K562 (cell line): ENCODE measurements around the gene PHLDB1. TPM values are rescaled to one million over a fixed set of nuclear protein-coding genes. Genes with fewer than 3 reads are reported as not detected.

Experiments used
- ATAC-seq: fragments of 200-7000 bp; cut with Tn5 transposase; 3 replicates; pipeline ENCODE4 v1.9.1; 2020; ENCODE audit warnings: moderate library complexity
- BruUV-seq: library from RNA; stranded (reverse); fragments of 400-500 nt; replicated peaks from 2 replicates; lab custom pipeline; 2021; lab: Mats Ljungman, UMichigan
- CTCF ChIA-PET: fragments of 300-600 bp; formaldehyde crosslinking; extraction: SDS; loops from one replicate; lab custom pipeline; 2021; ENCODE audit warnings: low intra/inter-chr PET ratio; lab: Yijun Ruan, JAX
- POLR2A ChIA-PET: fragments of 300-600, 350-650 bp; sonication (Branson Sonifier 250); formaldehyde crosslinking; extraction: SDS; loops from one replicate; lab custom pipeline; 2021; ENCODE audit warnings: antibody characterized with exemption, inconsistent platforms; lab: Yijun Ruan, JAX
- DNase-seq, 4 experiments: peaks; one replicate each; pipeline versions ENCODE4 v3.0.0 to v3.0.0-alpha.2; 2011 to 2018; ENCODE audit warnings: low spot score in 3 of 4, mixed read lengths in 3 of 4; ENCODE audit errors: extremely low read depth in 1 of 4
- FAIRE-seq: peaks from 2 replicates; lab custom pipeline; 2011; peaks lifted over from hg19 to GRCh38; lab: Jason Lieb, UNC
- H2AFZ ChIP-seq: 2 replicates; pipeline ENCODE4 v1.6.0; 2011; ENCODE audit warnings: low read depth, low read length, control low read depth, inconsistent platforms
- H3K27ac ChIP-seq: fragments of 200-600 bp; 3 replicates; pipeline ENCODE4 v1.8.0; 2011; ENCODE audit warnings: low read depth, mild to moderate bottlenecking, control low read depth, inconsistent platforms, low read length, moderate library complexity, mixed read lengths; ENCODE audit errors: extremely low read depth
- H3K27me3 ChIP-seq, 2 experiments: fragments of 300-600 bp in 1 of 2; 2 replicates in 1 of 2; 3 replicates in 1 of 2; pipeline versions ENCODE4 v1.6.0 to v1.8.0; 2011; ENCODE audit warnings: inconsistent platforms in 2 of 2, low read length in 2 of 2, mild to moderate bottlenecking in 1 of 2, mixed read lengths in 1 of 2, moderate library complexity in 1 of 2; ENCODE audit not compliant: control insufficient read depth in 2 of 2, insufficient read depth in 2 of 2
- H3K36me3 ChIP-seq: fragments of 300-600 bp; 3 replicates; pipeline ENCODE4 v1.8.0; 2011; ENCODE audit warnings: mild to moderate bottlenecking, low read length, inconsistent platforms; ENCODE audit not compliant: control insufficient read depth, insufficient read depth
- H3K4me1 ChIP-seq, 2 experiments: fragments of 200-600 bp in 1 of 2; replicated peaks in 1 of 2; 2 replicates in 1 of 2; 3 replicates in 1 of 2; pipeline versions ENCODE4 v1.5.1 to v1.8.0; 2011; ENCODE audit warnings: inconsistent platforms in 2 of 2, low read length in 2 of 2, mild to moderate bottlenecking in 1 of 2, mixed read lengths in 1 of 2, moderate library complexity in 1 of 2; ENCODE audit not compliant: control insufficient read depth in 2 of 2, insufficient read depth in 2 of 2
- H3K4me2 ChIP-seq: 2 replicates; pipeline ENCODE4 v1.6.1; 2011; ENCODE audit warnings: low read length, control low read depth, inconsistent platforms, mixed read lengths; ENCODE audit not compliant: insufficient read depth
- H3K4me3 ChIP-seq: fragments of 200-600 bp; sonication (generic), shearing (Covaris generic); 2 replicates; pipeline ENCODE4 v1.5.1; 2016; ENCODE audit warnings: control low read depth, inconsistent platforms
- H3K79me2 ChIP-seq: fragments of 200-600 bp; 3 replicates; pipeline ENCODE4 v1.8.0; 2011; ENCODE audit warnings: low read length, inconsistent platforms; ENCODE audit not compliant: control insufficient read depth, insufficient read depth
- H3K9ac ChIP-seq, 2 experiments: 2 replicates each; pipeline versions ENCODE4 v1.6.0 to v1.6.1; 2011; ENCODE audit warnings: low read depth in 2 of 2, low read length in 2 of 2, control low read depth in 1 of 2, inconsistent platforms in 1 of 2, mild to moderate bottlenecking in 1 of 2, mixed read lengths in 1 of 2; ENCODE audit not compliant: insufficient read depth in 1 of 2
- H3K9me1 ChIP-seq: one replicate; pipeline ENCODE4 v1.6.0; 2011; ENCODE audit warnings: inconsistent platforms, mild to moderate bottlenecking, low read length, moderate library complexity; ENCODE audit not compliant: control insufficient read depth, insufficient read depth
- H3K9me3 ChIP-seq: replicated peaks from 2 replicates; pipeline ENCODE4 v1.5.1; 2011; ENCODE audit warnings: low read depth, low read length, inconsistent platforms; ENCODE audit not compliant: control insufficient read depth, insufficient read depth
- H4K20me1 ChIP-seq: replicated peaks from 2 replicates; pipeline ENCODE4 v1.6.1; 2011; ENCODE audit warnings: low read length, inconsistent platforms, mixed read lengths; ENCODE audit not compliant: control insufficient read depth, insufficient read depth
- CAMTA2 ChIP-seq: fragments of 250-450 bp; sonication (Bioruptor Pico); conservative IDR thresholded peaks from 2 replicates; pipeline ENCODE4 v1.5.1; 2022
- COPS2 ChIP-seq: fragments of 450-650 bp; conservative IDR thresholded peaks from 2 replicates; pipeline ENCODE4 v1.6.1; 2016; ENCODE audit warnings: mild to moderate bottlenecking, moderate library complexity
- FOXM1 ChIP-seq, 2 experiments: fragments of 450-650 bp in 1 of 2; sonication (generic) in 1 of 2; formaldehyde crosslinking in 1 of 2; IDR thresholded peaks; 2 replicates each; pipeline versions ENCODE4 v1.6.1 to v1.9.0; 2017 to 2022; ENCODE audit warnings: low read depth in 2 of 2, mild to moderate bottlenecking in 2 of 2, missing genetic modification reagents in 1 of 2, moderate library complexity in 1 of 2
- GTF2E2 ChIP-seq: fragments of 200-800 bp; sonication (Bioruptor generic); IDR thresholded peaks from 2 replicates; pipeline ENCODE4 v1.6.1; 2016; ENCODE audit warnings: missing genetic modification characterization, missing compliant biosample characterization
- HIVEP1 ChIP-seq: fragments of 250-450 bp; sonication (Bioruptor Pico); IDR thresholded peaks from 2 replicates; pipeline ENCODE4 v1.4.0; 2020; ENCODE audit warnings: mild to moderate bottlenecking
- MYBL2 ChIP-seq, 2 experiments: fragments of 450-650 bp in 1 of 2; sonication (generic) in 1 of 2; formaldehyde crosslinking in 1 of 2; IDR thresholded peaks; 2 replicates each; pipeline versions ENCODE4 v1.6.1 to v1.8.1; 2017 to 2022; ENCODE audit warnings: borderline replicate concordance in 1 of 2, inconsistent platforms in 1 of 2, low read depth in 1 of 2, mild to moderate bottlenecking in 1 of 2, missing genetic modification reagents in 1 of 2, moderate library complexity in 1 of 2
- NCOA6 ChIP-seq: fragments of 450-650 bp; IDR thresholded peaks from 2 replicates; pipeline ENCODE4 v1.6.1; 2017; ENCODE audit warnings: mild to moderate bottlenecking
- NUFIP1 ChIP-seq: fragments of 450-650 bp; IDR thresholded peaks from 2 replicates; pipeline ENCODE4 v1.6.1; 2018; ENCODE audit not compliant: partially characterized antibody
- SETDB1 ChIP-seq: IDR thresholded peaks from one replicate; pipeline ENCODE4 v1.6.1; 2012; ENCODE audit warnings: low read length, control low read depth, inconsistent platforms
- SMAD4 ChIP-seq: fragments of 250-450 bp; sonication (Bioruptor Pico); conservative IDR thresholded peaks from 2 replicates; pipeline ENCODE4 v1.8.0; 2021; ENCODE audit warnings: inconsistent platforms, mild to moderate bottlenecking, moderate library complexity
- SMARCC2 ChIP-seq: fragments of 450-650 bp; IDR thresholded peaks from 2 replicates; pipeline ENCODE4 v1.6.1; 2017; ENCODE audit warnings: antibody characterized with exemption, moderate library complexity, mild to moderate bottlenecking, low read depth
- THRAP3 ChIP-seq: fragments of 450-650 bp; IDR thresholded peaks from 2 replicates; pipeline ENCODE4 v1.6.1; 2016; ENCODE audit warnings: mild to moderate bottlenecking, inconsistent platforms, borderline replicate concordance
- XRCC5 ChIP-seq: fragments of 200-400 bp; formaldehyde crosslinking; IDR thresholded peaks from 2 replicates; pipeline ENCODE4 v1.6.1; 2017; ENCODE audit warnings: low read depth, mild to moderate bottlenecking, low read length
- ZNF263 ChIP-seq: sonication (generic); formaldehyde crosslinking; IDR thresholded peaks from 2 replicates; pipeline ENCODE4 v1.8.0; 2022; ENCODE audit warnings: mild to moderate bottlenecking, missing genetic modification reagents, borderline replicate concordance
- ZNF311 ChIP-seq: fragments of 250-450 bp; sonication (Bioruptor Pico); IDR thresholded peaks from 2 replicates; pipeline ENCODE4 v1.4.0; 2020; ENCODE audit warnings: mild to moderate bottlenecking, moderate library complexity
- ZNF644 ChIP-seq: fragments of 200-800 bp; sonication (Bioruptor generic); IDR thresholded peaks from 2 replicates; pipeline ENCODE4 v1.6.1; 2016; ENCODE audit warnings: low read depth, missing genetic modification characterization, missing compliant biosample characterization
- ZNF77 ChIP-seq: fragments of 250-450 bp; sonication (Bioruptor Pico); IDR thresholded peaks from 2 replicates; pipeline ENCODE4 v1.5.0; 2020
- WGBS: fragments of 100-300 bp; shearing (Covaris generic); methylation state at CpG from one replicate; pipeline ENCODE4 v1.1.6; 2016; ENCODE audit warnings: low coverage, mixed read lengths; ENCODE audit not compliant: insufficient coverage; ENCODE audit errors: missing lambda C conversion rate; 5-methylcytosine and 5-hydroxymethylcytosine counted together
- in situ Hi-C: fragments of 300-500 bp; cut with MboI; formaldehyde crosslinking; loops from 4 replicates; pipeline ENCODE4 v1.15.0; 2018; ENCODE audit warnings: inconsistent platforms, mixed read lengths
- intact Hi-C: fragments of 100-400 bp; cut with micrococcal nuclease; formaldehyde crosslinking; loops from 2 replicates; pipeline ENCODE4 v1.14.2; 2022
- polyA plus RNA-seq, 8 experiments: library from polyadenylated mRNA; depleted of rRNA in 4 of 8; stranded (reverse) in 5 of 8; unstranded in 3 of 8; fragments of >200 nt; fragmentation: Nextera tagmentation in 2 of 8; fragmentation: Illumina TruSeq in 1 of 8; extraction: Ambion mirVana in 2 of 8; extraction: Trizol in 1 of 8; gene quantifications; 2 replicates each; pipeline versions ENCODE4 v1.2.1 to v1.2.3, GENCODE V29; 2011 to 2014; ENCODE audit warnings: inconsistent platforms in 1 of 8, missing spikeins in 1 of 8
- total RNA-seq, 7 experiments: library from RNA; depleted of rRNA in 6 of 7; stranded (reverse); fragments of >200 nt in 6 of 7; fragmentation: Illumina TruSeq in 2 of 7; extraction: Trizol in 2 of 7; gene quantifications; 2 replicates each; pipeline versions ENCODE4 v1.2.1 to v1.2.3, GENCODE V29; 2011 to 2021; ENCODE audit warnings: low replicate concordance in 1 of 7
- TF ChIP-seq, protein P1 (sequence below): fragments of 250-450 bp; sonication (Bioruptor Pico); IDR thresholded peaks from 2 replicates; pipeline ENCODE4 v1.5.0; 2022; ENCODE audit warnings: mild to moderate bottlenecking
- TF ChIP-seq, protein P2 (sequence below): fragments of 450-650 bp; formaldehyde crosslinking; IDR thresholded peaks from 2 replicates; pipeline ENCODE4 v1.4.0; 2022; ENCODE audit warnings: missing genetic modification characterization

The PHLDB1 gene
- total and polyA plus RNA-seq, 9 of the 15 experiments (the other 6 are each of a cell fraction or from before 2014, with no cell fraction given) = 2.0 to 28.7 (median 16.2) TPM

DNA sequence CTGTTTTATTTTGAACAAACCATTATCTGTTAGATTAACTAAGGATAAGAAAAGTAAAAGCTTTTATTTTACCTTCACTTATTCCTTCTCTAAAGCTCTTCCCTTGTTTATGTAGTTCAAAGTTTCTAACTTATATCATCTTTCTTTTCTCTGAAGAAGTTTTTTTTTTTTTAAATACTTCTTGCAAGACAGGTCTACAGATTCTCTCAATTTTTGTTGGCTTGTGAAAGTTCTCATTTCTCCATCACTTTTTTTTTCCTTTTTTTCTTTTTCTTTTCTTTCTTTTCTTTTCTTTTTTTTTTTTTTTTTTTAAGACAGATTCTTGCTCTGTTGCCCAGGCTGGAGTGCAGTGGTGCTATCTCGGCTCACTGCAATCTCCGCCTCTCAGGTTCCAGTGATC lies 76.8 kb downstream of the PHLDB1 start:
- no peak overlapping the region for H3K9ac ChIP-seq
- intact Hi-C loops = no loop called here
- ATAC-seq = no peak

More for the DNA sequence above, 76.8 kb downstream of the PHLDB1 start:
- ChIA-PET POLR2A (interaction anchor here (0.7 kb wide), 1 partner anchor 79 kb away, joined by 5 read pairs; no protein-coding TSS in a partner anchor), CTCF (interaction anchor here (0.6 kb wide), 1 partner anchor 112 kb away, joined by 3 read pairs; no protein-coding TSS in a partner anchor)
- no peak overlapping the region for H2AFZ ChIP-seq
- in situ Hi-C loops = no loop called here
- H3K4me2 ChIP-seq = no peak overlapping the region
- no peaks in the 10 kb centered on the region for H3K9me1 ChIP-seq
- BruUV-seq = no TSS peak
- H3K27me3 ChIP-seq = no peaks in the 10 kb centered on the region
- 50% methylated on average over 2 of the region's 2 CpGs for WGBS
- no peaks in the 10 kb centered on the region for H3K36me3 ChIP-seq
- H3K4me1 ChIP-seq = peaks cover under 1 to 15% of the 10 kb centered on the region in 2 experiments; a peak in 3 of 5 replicates
- no peak for DNase-seq
- no peak for FAIRE-seq
- H3K79me2 ChIP-seq = no peaks in the 10 kb centered on the region
- TF ChIP-seq ZNF77 (CRISPR knock-in tag) (no peak), MYBL2 (IDR thresholded peaks at IDR 0.05; ENCODE audit: low read depth) (no peak), MYBL2 (CRISPR knock-in tag; IDR thresholded peaks at IDR 0.05; ENCODE audit: borderline replicate concordance) (no peak), CAMTA2 (CRISPR knock-in tag) (no peak), NCOA6 (no peak), GTF2E2 (no peak), COPS2 (no peak), SETDB1 (no peak), FOXM1 (IDR thresholded peaks at IDR 0.05; ENCODE audit: low read depth) (no peak), FOXM1 (CRISPR knock-in tag; IDR thresholded peaks at IDR 0.05; ENCODE audit: low read depth) (no peak), HIVEP1 (CRISPR knock-in tag) (no peak), ZNF311 (CRISPR knock-in tag) (no peak), THRAP3 (no peak), ZNF263 (no peak), SMARCC2 (no peak), XRCC5 (no peak), ZNF644 (tag) (no peak), NUFIP1 (no peak), SMAD4 (CRISPR knock-in tag) (no peak)
- TF ChIP-seq, protein P1, sequence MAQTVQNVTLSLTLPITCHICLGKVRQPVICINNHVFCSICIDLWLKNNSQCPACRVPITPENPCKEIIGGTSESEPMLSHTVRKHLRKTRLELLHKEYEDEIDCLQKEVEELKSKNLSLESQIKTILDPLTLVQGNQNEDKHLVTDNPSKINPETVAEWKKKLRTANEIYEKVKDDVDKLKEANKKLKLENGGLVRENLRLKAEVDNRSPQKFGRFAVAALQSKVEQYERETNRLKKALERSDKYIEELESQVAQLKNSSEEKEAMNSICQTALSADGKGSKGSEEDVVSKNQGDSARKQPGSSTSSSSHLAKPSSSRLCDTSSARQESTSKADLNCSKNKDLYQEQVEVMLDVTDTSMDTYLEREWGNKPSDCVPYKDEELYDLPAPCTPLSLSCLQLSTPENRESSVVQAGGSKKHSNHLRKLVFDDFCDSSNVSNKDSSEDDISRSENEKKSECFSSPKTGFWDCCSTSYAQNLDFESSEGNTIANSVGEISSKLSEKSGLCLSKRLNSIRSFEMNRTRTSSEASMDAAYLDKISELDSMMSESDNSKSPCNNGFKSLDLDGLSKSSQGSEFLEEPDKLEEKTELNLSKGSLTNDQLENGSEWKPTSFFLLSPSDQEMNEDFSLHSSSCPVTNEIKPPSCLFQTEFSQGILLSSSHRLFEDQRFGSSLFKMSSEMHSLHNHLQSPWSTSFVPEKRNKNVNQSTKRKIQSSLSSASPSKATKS (CRISPR knock-in tag) = no peak
- TF ChIP-seq, protein P2, sequence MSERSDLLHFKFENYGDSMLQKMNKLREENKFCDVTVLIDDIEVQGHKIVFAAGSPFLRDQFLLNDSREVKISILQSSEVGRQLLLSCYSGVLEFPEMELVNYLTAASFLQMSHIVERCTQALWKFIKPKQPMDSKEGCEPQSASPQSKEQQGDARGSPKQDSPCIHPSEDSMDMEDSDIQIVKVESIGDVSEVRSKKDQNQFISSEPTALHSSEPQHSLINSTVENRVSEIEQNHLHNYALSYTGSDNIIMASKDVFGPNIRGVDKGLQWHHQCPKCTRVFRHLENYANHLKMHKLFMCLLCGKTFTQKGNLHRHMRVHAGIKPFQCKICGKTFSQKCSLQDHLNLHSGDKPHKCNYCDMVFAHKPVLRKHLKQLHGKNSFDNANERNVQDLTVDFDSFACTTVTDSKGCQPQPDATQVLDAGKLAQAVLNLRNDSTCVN (CRISPR knock-in tag) = no peak
- H3K9me3 ChIP-seq = no peaks in the 10 kb centered on the region; the same call in 1 of the 2 replicates
- no peak overlapping the region for H3K27ac ChIP-seq
- no peak overlapping the region for H3K4me3 ChIP-seq
- no peaks in the 10 kb centered on the region for H4K20me1 ChIP-seq
